ENCODE data around the gene PEX5L. TPM values are rescaled to one million over a fixed set of nuclear protein-coding genes. Genes with fewer than 3 reads are reported as not detected.

The PEX5L gene
- total and polyA plus RNA-seq, 2 experiments from 2014 or later, result 6.3 to 7.0 TPM

DNA sequence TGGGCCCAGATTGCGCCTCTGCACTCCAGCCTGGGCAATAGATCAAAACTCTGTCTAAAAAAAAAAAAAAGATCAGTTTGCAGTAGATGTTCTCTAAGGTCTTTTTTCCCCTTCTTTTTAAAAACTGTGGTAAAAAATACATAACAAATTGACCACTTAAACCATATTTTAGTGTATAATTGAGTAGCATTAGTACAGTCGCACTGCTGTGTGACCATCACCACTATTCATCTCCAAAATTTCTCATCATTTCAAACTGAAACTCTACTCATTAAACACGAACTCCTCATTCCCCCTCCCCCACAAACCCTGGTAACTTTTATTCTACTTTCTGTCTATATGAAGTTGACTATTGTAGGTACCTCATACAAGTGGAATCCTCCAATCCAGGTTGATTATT, 160.3 kb downstream of the PEX5L start:
- H4K20me1 ChIP-seq (replicated peaks; ENCODE audit: insufficient read depth), result no peaks in the 10 kb centered on the region
- Mint-ChIP-seq H3K27me3 (ENCODE audit: insufficient read depth, low read depth, poor library complexity) (no peaks in the 10 kb centered on the region), H3K27ac (no peak overlapping the region), H3K4me1 (peaks cover 23% of the 10 kb centered on the region), H3K36me3 (ENCODE audit: low read depth) (no peaks in the 10 kb centered on the region), H3K9me3 (no peaks in the 10 kb centered on the region), H3K4me3 (no peak overlapping the region)
- ATAC-seq (no peak), DNase-seq (ENCODE audit: low spot score) (no peak)
- H3K27me3 ChIP-seq (ENCODE audit: insufficient read depth), result no peaks in the 10 kb centered on the region
- no peak overlapping the region for H3K4me2 ChIP-seq
- H3K4me3 ChIP-seq, result no peak overlapping the region
- no peaks in the 10 kb centered on the region for H3K9me2 ChIP-seq (ENCODE audit: insufficient read depth)
- no peak for TF ChIP-seq EZH2 (IDR thresholded peaks at IDR 0.05; ENCODE audit: low read depth, unreplicated experiment)
- no peak for TF ChIP-seq CREB1 (CRISPR knock-in tag; IDR thresholded peaks at IDR 0.05; ENCODE audit: low read depth)
- no peak for TF ChIP-seq ZNF462 (CRISPR knock-in tag; IDR thresholded peaks at IDR 0.05)
- H3K36me3 ChIP-seq (ENCODE audit: insufficient read depth), result no peaks in the 10 kb centered on the region
- no peak overlapping the region for H2AFZ ChIP-seq
- peaks cover 11% of the 10 kb centered on the region; the same call in 1 of the 2 replicates for H3K4me1 ChIP-seq (ENCODE audit: insufficient read depth)
- H3K79me2 ChIP-seq (replicated peaks; ENCODE audit: insufficient read depth), result no peaks in the 10 kb centered on the region
- H3F3A ChIP-seq (replicated peaks; ENCODE audit: low read depth), result no peaks in the 10 kb centered on the region
- no peak overlapping the region for H3K27ac ChIP-seq (ENCODE audit: low read depth)

GRCh38 chr3:179872842-179873241, 163.9 kb downstream of the PEX5L start:
- H3K4me1 ChIP-seq (ENCODE audit: insufficient read depth), result no peaks in the 10 kb centered on the region
- no peak overlapping the region for H3K4me3 ChIP-seq
- H3F3A ChIP-seq (replicated peaks; ENCODE audit: low read depth), result no peaks in the 10 kb centered on the region
- Mint-ChIP-seq H3K36me3 (ENCODE audit: low read depth) (no peaks in the 10 kb centered on the region), H3K4me1 (peaks cover 23% of the 10 kb centered on the region; the same call in 2 of the 3 replicates), H3K4me3 (no peak overlapping the region), H3K27ac (0 out of 2 replicates have a peak overlapping the region, but pooled peaks have one; percentile 29), H3K9me3 (no peaks in the 10 kb centered on the region), H3K27me3 (ENCODE audit: insufficient read depth, low read depth, poor library complexity) (no peaks in the 10 kb centered on the region)
- no peak overlapping the region for H3K4me2 ChIP-seq
- H3K36me3 ChIP-seq (ENCODE audit: insufficient read depth), result no peaks in the 10 kb centered on the region
- ATAC-seq (peak; percentile 94), DNase-seq (ENCODE audit: low spot score) (peak; percentile 80)
- no peaks in the 10 kb centered on the region for H4K20me1 ChIP-seq (replicated peaks; ENCODE audit: insufficient read depth)
- H3K27me3 ChIP-seq (ENCODE audit: insufficient read depth), result no peaks in the 10 kb centered on the region
- H3K27ac ChIP-seq (ENCODE audit: low read depth), result no peak overlapping the region
- H3K79me2 ChIP-seq (replicated peaks; ENCODE audit: insufficient read depth), result no peaks in the 10 kb centered on the region
- no peaks in the 10 kb centered on the region for H3K9me2 ChIP-seq (ENCODE audit: insufficient read depth)
- TF ChIP-seq, protein P1, sequence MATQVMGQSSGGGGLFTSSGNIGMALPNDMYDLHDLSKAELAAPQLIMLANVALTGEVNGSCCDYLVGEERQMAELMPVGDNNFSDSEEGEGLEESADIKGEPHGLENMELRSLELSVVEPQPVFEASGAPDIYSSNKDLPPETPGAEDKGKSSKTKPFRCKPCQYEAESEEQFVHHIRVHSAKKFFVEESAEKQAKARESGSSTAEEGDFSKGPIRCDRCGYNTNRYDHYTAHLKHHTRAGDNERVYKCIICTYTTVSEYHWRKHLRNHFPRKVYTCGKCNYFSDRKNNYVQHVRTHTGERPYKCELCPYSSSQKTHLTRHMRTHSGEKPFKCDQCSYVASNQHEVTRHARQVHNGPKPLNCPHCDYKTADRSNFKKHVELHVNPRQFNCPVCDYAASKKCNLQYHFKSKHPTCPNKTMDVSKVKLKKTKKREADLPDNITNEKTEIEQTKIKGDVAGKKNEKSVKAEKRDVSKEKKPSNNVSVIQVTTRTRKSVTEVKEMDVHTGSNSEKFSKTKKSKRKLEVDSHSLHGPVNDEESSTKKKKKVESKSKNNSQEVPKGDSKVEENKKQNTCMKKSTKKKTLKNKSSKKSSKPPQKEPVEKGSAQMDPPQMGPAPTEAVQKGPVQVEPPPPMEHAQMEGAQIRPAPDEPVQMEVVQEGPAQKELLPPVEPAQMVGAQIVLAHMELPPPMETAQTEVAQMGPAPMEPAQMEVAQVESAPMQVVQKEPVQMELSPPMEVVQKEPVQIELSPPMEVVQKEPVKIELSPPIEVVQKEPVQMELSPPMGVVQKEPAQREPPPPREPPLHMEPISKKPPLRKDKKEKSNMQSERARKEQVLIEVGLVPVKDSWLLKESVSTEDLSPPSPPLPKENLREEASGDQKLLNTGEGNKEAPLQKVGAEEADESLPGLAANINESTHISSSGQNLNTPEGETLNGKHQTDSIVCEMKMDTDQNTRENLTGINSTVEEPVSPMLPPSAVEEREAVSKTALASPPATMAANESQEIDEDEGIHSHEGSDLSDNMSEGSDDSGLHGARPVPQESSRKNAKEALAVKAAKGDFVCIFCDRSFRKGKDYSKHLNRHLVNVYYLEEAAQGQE (IDR thresholded peaks at IDR 0.05; ENCODE audit: unreplicated experiment), result no peak
- TF ChIP-seq CTCF (conservative IDR thresholded peaks at IDR 0.05; ENCODE audit: low read depth in 2 of 2) (peak; percentile 65 to 67), EZH2phosphoT487 (IDR thresholded peaks at IDR 0.05; ENCODE audit: unreplicated experiment) (no peak), ZNF114 (CRISPR knock-in tag; IDR thresholded peaks at IDR 0.05) (no peak), NANOG (IDR thresholded peaks at IDR 0.05; ENCODE audit: borderline replicate concordance) (no peak)
- H2AFZ ChIP-seq, result no peak overlapping the region
